Stomach (tissue), 4 donors: ENCODE data around the gene CEP112.

Source experiments
- CTCF ChIP-seq, 7 experiments: fragments of 450-650 bp in 4 of 7; fragments of 200-600 bp in 3 of 7; sonication (generic) in 3 of 7; IDR thresholded peaks; one replicate each; pipeline ENCODE4 v1.5.1; 2016 to 2019; ENCODE audit warnings: antibody characterized with exemption in 7 of 7, control low read depth in 2 of 7, mild to moderate bottlenecking in 1 of 7
- EP300 ChIP-seq: sonication (generic); formaldehyde crosslinking; IDR thresholded peaks from one replicate; pipeline ENCODE4 v1.6.1; 2017; ENCODE audit warnings: antibody characterized with exemption
- POLR2A ChIP-seq, 4 donors: fragments of 450-650 bp; IDR thresholded peaks; one replicate each; pipeline ENCODE4 v1.6.1; 2016; ENCODE audit warnings: antibody characterized with exemption in 4 of 4, control low read depth in 2 of 4, mild to moderate bottlenecking in 1 of 4, moderate library complexity in 1 of 4
- POLR2AphosphoS5 ChIP-seq, 3 donors: sonication (generic); formaldehyde crosslinking; IDR thresholded peaks; one replicate each; pipeline ENCODE4 v1.6.1; 2016; ENCODE audit warnings: antibody characterized with exemption in 3 of 3

- no peak for TF ChIP-seq EP300
- no peak for TF ChIP-seq CTCF (IDR thresholded peaks at IDR 0.05)
- TF ChIP-seq POLR2A (IDR thresholded peaks at IDR 0.05) = no peak
- no peak for TF ChIP-seq POLR2AphosphoS5 (IDR thresholded peaks at IDR 0.05)
These were observed 341.4 kb downstream of the CEP112 start for GRCh38 chr17:65850486-65850885.
